Peyer's patch (tissue), 4 donors: ENCODE measurements around the gene SARNP. TPM values are rescaled to one million over a fixed set of nuclear protein-coding genes. Genes with fewer than 3 reads are reported as not detected.

Source experiments
- DNase-seq, 3 donors: peaks; one replicate each; pipeline ENCODE4 v3.0.0-alpha.2; 2017 to 2019
- H3K27ac ChIP-seq, 4 donors: fragments of 200-600 bp; sonication (generic); one replicate each; pipeline ENCODE4 v1.5.1; 2016 to 2019
- H3K27me3 ChIP-seq, 2 donors: fragments of 200-600 bp; sonication (generic); one replicate each; pipeline ENCODE4 v1.5.1; 2019
- H3K36me3 ChIP-seq, 3 donors: fragments of 200-600 bp; sonication (generic); one replicate each; pipeline ENCODE4 v1.5.1; 2016 to 2019
- H3K4me1 ChIP-seq, 4 donors: fragments of 200-600 bp; sonication (generic); one replicate each; pipeline ENCODE4 v1.5.1; 2016 to 2019
- H3K4me3 ChIP-seq, 4 donors: fragments of 200-600 bp; sonication (generic); 1 replicate in 3 of 4; 2 replicates in 1 of 4; pipeline ENCODE4 v1.5.1; 2016 to 2019; ENCODE audit warnings: mild to moderate bottlenecking in 1 of 4
- H3K9me3 ChIP-seq, 4 donors: fragments of 200-600 bp; sonication (generic); one replicate each; pipeline ENCODE4 v1.5.1; 2016 to 2019; ENCODE audit warnings: mild to moderate bottlenecking in 1 of 4
- POLR2A ChIP-seq, 2 donors: fragments of 450-650 bp; IDR thresholded peaks; one replicate each; pipeline ENCODE4 v1.5.1; 2017; ENCODE audit warnings: antibody characterized with exemption in 2 of 2, mild to moderate bottlenecking in 2 of 2, moderate library complexity in 2 of 2
- total RNA-seq, 4 donors: library from RNA; depleted of rRNA; stranded (reverse); fragments of >200 nt; gene quantifications; one replicate each; pipeline ENCODE4 v1.1.0, GENCODE V29; 2016
- TF ChIP-seq, protein P1 (sequence below), 6 experiments: fragments of 450-650 bp in 4 of 6; fragments of 200-600 bp in 2 of 6; sonication (generic) in 1 of 6; IDR thresholded peaks; one replicate each; pipeline ENCODE4 v1.5.1; 2017 to 2019; ENCODE audit warnings: antibody characterized with exemption in 6 of 6, mild to moderate bottlenecking in 3 of 6, moderate library complexity in 1 of 6

Gene SARNP
- total RNA-seq, 4 donors from 2014 or later, result 21.9 to 60.2 (median 44.9) TPM

- TF ChIP-seq POLR2A (IDR thresholded peaks at IDR 0.05), result no peak
- TF ChIP-seq, protein P1, sequence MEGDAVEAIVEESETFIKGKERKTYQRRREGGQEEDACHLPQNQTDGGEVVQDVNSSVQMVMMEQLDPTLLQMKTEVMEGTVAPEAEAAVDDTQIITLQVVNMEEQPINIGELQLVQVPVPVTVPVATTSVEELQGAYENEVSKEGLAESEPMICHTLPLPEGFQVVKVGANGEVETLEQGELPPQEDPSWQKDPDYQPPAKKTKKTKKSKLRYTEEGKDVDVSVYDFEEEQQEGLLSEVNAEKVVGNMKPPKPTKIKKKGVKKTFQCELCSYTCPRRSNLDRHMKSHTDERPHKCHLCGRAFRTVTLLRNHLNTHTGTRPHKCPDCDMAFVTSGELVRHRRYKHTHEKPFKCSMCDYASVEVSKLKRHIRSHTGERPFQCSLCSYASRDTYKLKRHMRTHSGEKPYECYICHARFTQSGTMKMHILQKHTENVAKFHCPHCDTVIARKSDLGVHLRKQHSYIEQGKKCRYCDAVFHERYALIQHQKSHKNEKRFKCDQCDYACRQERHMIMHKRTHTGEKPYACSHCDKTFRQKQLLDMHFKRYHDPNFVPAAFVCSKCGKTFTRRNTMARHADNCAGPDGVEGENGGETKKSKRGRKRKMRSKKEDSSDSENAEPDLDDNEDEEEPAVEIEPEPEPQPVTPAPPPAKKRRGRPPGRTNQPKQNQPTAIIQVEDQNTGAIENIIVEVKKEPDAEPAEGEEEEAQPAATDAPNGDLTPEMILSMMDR (IDR thresholded peaks at IDR 0.05), result peak in 4 of 6 experiments; percentile 32 to 78 (median 68)
- H3K4me3 ChIP-seq, result peak overlapping the region in 2 of 4 donors; percentile 19 to 43
- H3K9me3 ChIP-seq, result no peaks in the 10 kb centered on the region
- peaks cover 0 to 28% (median 0%) of the 10 kb centered on the region in 3 donors for H3K36me3 ChIP-seq
- peak overlapping the region; percentile 31 to 96 (median 82) for H3K27ac ChIP-seq
- DNase-seq, result peak in 2 of 3 donors; percentile 77 to 81
- no peaks in the 10 kb centered on the region for H3K27me3 ChIP-seq
- H3K4me1 ChIP-seq, result peaks cover 7 to 82% (median 16%) of the 10 kb centered on the region in 4 donors
Observed at GRCh38 chr12:55720894-55721444, 96.6 kb downstream of the SARNP start.

- TF ChIP-seq, protein P1 (IDR thresholded peaks at IDR 0.05), result peak in 3 of 6 experiments; percentile 8 to 41 (median 34)
- peak; percentile 90 to 94 for TF ChIP-seq POLR2A (IDR thresholded peaks at IDR 0.05)
- H3K4me3 ChIP-seq, result peak within 1 kb of the TSS in 2 of 4 donors; percentile 19 to 43
Observed at GRCh38 chr12:55720071-55720564, 97.4 kb downstream of the SARNP start, which contains the start of gene RDH5. Gene RDH5 (plus strand): TSS chr12:55720393. CDS start chr12:55721185, 792 bp downstream.

DNA sequence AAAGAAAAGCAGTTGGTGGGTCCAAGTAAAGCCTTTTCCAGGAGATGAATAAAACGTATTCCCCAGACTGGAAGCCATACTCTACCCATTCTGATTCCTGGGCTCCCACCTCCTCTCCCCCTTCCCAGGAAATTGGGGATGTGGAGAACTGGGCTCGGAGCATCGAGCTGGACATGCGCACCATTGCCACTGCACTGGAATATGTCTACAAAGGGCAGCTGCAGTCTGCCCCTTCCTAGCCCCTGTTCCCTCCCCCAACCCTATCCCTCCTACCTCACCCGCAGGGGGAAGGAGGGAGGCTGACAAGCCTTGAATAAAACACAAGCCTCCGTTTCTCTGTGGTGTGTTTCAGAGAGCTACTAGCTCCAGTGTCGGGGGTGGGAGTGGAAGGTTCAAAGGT lies 98.2 kb downstream of the SARNP start:
- Histone ChIP-seq H3K27me3 (no peaks in the 10 kb centered on the region), H3K9me3 (no peaks in the 10 kb centered on the region), H3K27ac (peak overlapping the region; percentile 42 to 96 (median 82)), H3K36me3 (peaks cover 0 to 12% (median 0%) of the 10 kb centered on the region in 3 donors), H3K4me1 (peaks cover 7 to 75% (median 14%) of the 10 kb centered on the region in 4 donors), H3K4me3 (no peak overlapping the region)
- TF ChIP-seq, protein P1 (IDR thresholded peaks at IDR 0.05), result no peak
- no peak for TF ChIP-seq POLR2A (IDR thresholded peaks at IDR 0.05)
- peak in 1 of 3 donors; percentile 40 for DNase-seq

More at GRCh38 chr12:55720071-55720564, 97.4 kb downstream of the SARNP start, which contains the start of gene RDH5:
- H3K4me1 ChIP-seq, result peaks cover 7 to 80% (median 16%) of the 10 kb centered on the region in 4 donors
- peak in 2 of 3 donors; percentile 85 to 91 for DNase-seq
- H3K27ac ChIP-seq, result peak within 1 kb of the TSS; percentile 46 to 96 (median 82)
- no peaks in the 10 kb centered on the region for H3K9me3 ChIP-seq
- H3K36me3 ChIP-seq, result peaks cover 0 to 19% (median 0%) of the 10 kb centered on the region in 3 donors
- H3K27me3 ChIP-seq, result no peaks in the 10 kb centered on the region

GRCh38 chr12:55718624-55719275 lies 98.8 kb downstream of the SARNP start:
- DNase-seq, result peak in 1 of 3 donors; percentile 29
- Histone ChIP-seq H3K36me3 (peaks cover 0 to 6% (median 0%) of the 10 kb centered on the region in 3 donors), H3K9me3 (no peaks in the 10 kb centered on the region), H3K4me1 (peaks cover 7 to 69% (median 13%) of the 10 kb centered on the region in 4 donors), H3K27me3 (no peaks in the 10 kb centered on the region), H3K27ac (peak overlapping the region in 3 of 4 donors; percentile 71 to 96 (median 94)), H3K4me3 (no peak overlapping the region)
- TF ChIP-seq, protein P1 (IDR thresholded peaks at IDR 0.05), result no peak
- TF ChIP-seq POLR2A (IDR thresholded peaks at IDR 0.05), result no peak

- H3K4me1 ChIP-seq, result peaks cover 7 to 66% (median 13%) of the 10 kb centered on the region in 4 donors
- peak overlapping the region in 1 of 4 donors; percentile 10 for H3K4me3 ChIP-seq
Observed at GRCh38 chr12:55718015-55718414, 99.5 kb downstream of the SARNP start.

More at GRCh38 chr12:55718015-55718414, 99.5 kb downstream of the SARNP start:
- no peak for DNase-seq
- Histone ChIP-seq H3K36me3 (peaks cover 0 to under 1% (median 0%) of the 10 kb centered on the region in 3 donors), H3K27ac (peak overlapping the region in 2 of 4 donors; percentile 94 to 96), H3K9me3 (no peaks in the 10 kb centered on the region), H3K27me3 (no peaks in the 10 kb centered on the region)
- TF ChIP-seq POLR2A (IDR thresholded peaks at IDR 0.05), result no peak
- TF ChIP-seq, protein P1 (IDR thresholded peaks at IDR 0.05), result no peak
